ENCODE results near the gene ATP8A1.

The ATP8A1 gene

GRCh38 chr4:42624551-42624950, 32.4 kb downstream of the ATP8A1 start:
- no peak for DNase-seq

GRCh38 chr4:42618023-42618422, 38.9 kb downstream of the ATP8A1 start:
- DNase-seq: no peak

- no peak for DNase-seq
Measured at GRCh38 chr4:42617030-42617429, 39.9 kb downstream of the ATP8A1 start.

- no peak for DNase-seq
Measured at GRCh38 chr4:42616572-42616971, 40.3 kb downstream of the ATP8A1 start.

- no peak for DNase-seq
Measured at GRCh38 chr4:42615131-42615763, 41.7 kb downstream of the ATP8A1 start.

- DNase-seq: no peak
Measured at GRCh38 chr4:42612898-42613297, 44.0 kb downstream of the ATP8A1 start.

- DNase-seq: no peak
Measured at GRCh38 chr4:42610941-42611340, 46.0 kb downstream of the ATP8A1 start.

GRCh38 chr4:42609051-42609450, 47.9 kb downstream of the ATP8A1 start:
- DNase-seq: no peak

GRCh38 chr4:42608551-42608950, 48.4 kb downstream of the ATP8A1 start:
- no peak for DNase-seq

GRCh38 chr4:42607011-42607726, 49.7 kb downstream of the ATP8A1 start:
- DNase-seq: no peak

- no peak for DNase-seq
Measured at GRCh38 chr4:42605264-42605663, 51.6 kb downstream of the ATP8A1 start.

- DNase-seq: no peak
Measured at GRCh38 chr4:42603862-42604261, 53.0 kb downstream of the ATP8A1 start.

GRCh38 chr4:42600578-42600977, 56.3 kb downstream of the ATP8A1 start:
- DNase-seq: no peak

GRCh38 chr4:42596918-42597317, 60.0 kb downstream of the ATP8A1 start:
- DNase-seq: no peak

GRCh38 chr4:42594888-42595287, 62.0 kb downstream of the ATP8A1 start:
- no peak for DNase-seq

GRCh38 chr4:42588909-42589308, 68.0 kb downstream of the ATP8A1 start:
- DNase-seq: peak; percentile 11

GRCh38 chr4:42586775-42587174, 70.1 kb downstream of the ATP8A1 start:
- no peak for DNase-seq

- DNase-seq: no peak
Measured at GRCh38 chr4:42579903-42580302, 77.0 kb downstream of the ATP8A1 start.

- DNase-seq: no peak
Measured at GRCh38 chr4:42578187-42578586, 78.7 kb downstream of the ATP8A1 start.

- no peak for DNase-seq
Measured at GRCh38 chr4:42574870-42575430, 82.0 kb downstream of the ATP8A1 start.

- no peak for DNase-seq
Measured at GRCh38 chr4:42573249-42573648, 83.7 kb downstream of the ATP8A1 start.

- no peak for DNase-seq
Measured at GRCh38 chr4:42570221-42570620, 86.7 kb downstream of the ATP8A1 start.

- DNase-seq: no peak
Measured at GRCh38 chr4:42568610-42569207, 88.2 kb downstream of the ATP8A1 start.

- no peak for DNase-seq
Measured at GRCh38 chr4:42566835-42567234, 90.1 kb downstream of the ATP8A1 start.
